HG03095 (cell line): ENCODE data around the gene PITPNC1.
"Not testable (repeated sequence)": the region's sequence is repeated elsewhere in the genome, so short reads cannot be mapped to it uniquely, and the experiment has no call there.

ENCODE experiments used
- ATAC-seq: cut with Tn5 transposase; IDR thresholded peaks from one replicate; pipeline ENCODE4 v1.9.1; 2021; ENCODE audit warnings: moderate library complexity; ENCODE audit not compliant: unreplicated experiment

The PITPNC1 gene

GRCh38 chr17:67666028-67666427 is 288.9 kb downstream of the PITPNC1 start:
- no peak for ATAC-seq

GRCh38 chr17:67666710-67667109 is 289.6 kb downstream of the PITPNC1 start:
- ATAC-seq, result no peak

GRCh38 chr17:67671493-67671892 is 294.4 kb downstream of the PITPNC1 start:
- no peak for ATAC-seq

- no peak for ATAC-seq
Measured at GRCh38 chr17:67672592-67673335, 295.7 kb downstream of the PITPNC1 start.

- ATAC-seq, result no peak
Measured at GRCh38 chr17:67675481-67675880, 298.4 kb downstream of the PITPNC1 start.

- ATAC-seq, result no peak
Measured at GRCh38 chr17:67676305-67676704, 299.2 kb downstream of the PITPNC1 start.

- ATAC-seq, result no peak
Measured at GRCh38 chr17:67678414-67678813, 301.3 kb downstream of the PITPNC1 start.

GRCh38 chr17:67679225-67679624 is 302.1 kb downstream of the PITPNC1 start:
- ATAC-seq, result no peak

GRCh38 chr17:67679721-67680120 is 302.6 kb downstream of the PITPNC1 start:
- ATAC-seq, result no peak

- no peak for ATAC-seq
Measured at GRCh38 chr17:67680445-67681224, 303.6 kb downstream of the PITPNC1 start.

- ATAC-seq, result no peak
Measured at GRCh38 chr17:67682196-67682595, 305.1 kb downstream of the PITPNC1 start.

- no peak for ATAC-seq
Measured at GRCh38 chr17:67685351-67685750, 308.3 kb downstream of the PITPNC1 start.

- ATAC-seq, result no peak
Measured at GRCh38 chr17:67686241-67686640, 309.2 kb downstream of the PITPNC1 start.

- ATAC-seq, result no peak
Measured at GRCh38 chr17:67687511-67687910, 310.4 kb downstream of the PITPNC1 start.

- no peak for ATAC-seq
Measured at GRCh38 chr17:67689534-67690177, 312.6 kb downstream of the PITPNC1 start.

- ATAC-seq, result no peak
Measured at GRCh38 chr17:67693811-67694210, 316.7 kb downstream of the PITPNC1 start.

GRCh38 chr17:67696347-67696746 is 319.3 kb downstream of the PITPNC1 start:
- ATAC-seq, result no peak

- no peak for ATAC-seq
Measured at GRCh38 chr17:67696853-67697498, 319.9 kb downstream of the PITPNC1 start.

- ATAC-seq, result no peak
Measured at GRCh38 chr17:67700037-67700724, 323.1 kb downstream of the PITPNC1 start.

- ATAC-seq, result no peak
Measured at GRCh38 chr17:67700725-67701119, 323.6 kb downstream of the PITPNC1 start.

GRCh38 chr17:67702861-67703260 is 325.8 kb downstream of the PITPNC1 start:
- ATAC-seq, result not testable (repeated sequence)
